Loucy (cell line): Measurements from ENCODE around the gene CLSTN2.

Source experiments
- EZH2phosphoT487 ChIP-seq: fragments of 200-600 bp; IDR thresholded peaks from 2 replicates; pipeline ENCODE4 v1.6.1; 2018; ENCODE audit warnings: antibody characterized with exemption, mild to moderate bottlenecking, moderate library complexity, borderline replicate concordance
- TF ChIP-seq, protein P1 (sequence below): fragments of 200-600 bp; sonication (generic); conservative IDR thresholded peaks from 2 replicates; pipeline ENCODE4 v1.5.1; 2014; ENCODE audit warnings: mild to moderate bottlenecking, antibody characterized with exemption, low read length

DNA sequence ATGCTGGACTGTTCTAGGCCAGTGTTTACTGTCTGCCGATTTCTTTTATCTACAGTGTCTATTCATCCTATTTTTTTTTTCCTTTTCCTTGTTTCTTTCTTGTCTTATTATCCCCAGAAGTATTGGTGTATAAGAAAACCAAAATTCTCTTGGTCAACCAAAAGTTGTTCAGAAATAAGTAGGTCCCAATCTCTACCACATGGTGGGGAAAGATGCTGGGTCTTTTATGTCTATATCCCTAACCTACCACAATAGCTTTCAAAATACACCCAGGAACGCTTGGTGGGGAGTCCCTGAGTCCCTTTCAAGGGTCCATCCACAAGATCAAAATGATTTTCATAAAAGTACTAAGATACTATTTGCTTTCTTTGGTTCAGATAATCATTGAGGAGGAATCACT, 225.6 kb downstream of the CLSTN2 start:
- TF ChIP-seq EZH2phosphoT487: no peak
- TF ChIP-seq, protein P1, sequence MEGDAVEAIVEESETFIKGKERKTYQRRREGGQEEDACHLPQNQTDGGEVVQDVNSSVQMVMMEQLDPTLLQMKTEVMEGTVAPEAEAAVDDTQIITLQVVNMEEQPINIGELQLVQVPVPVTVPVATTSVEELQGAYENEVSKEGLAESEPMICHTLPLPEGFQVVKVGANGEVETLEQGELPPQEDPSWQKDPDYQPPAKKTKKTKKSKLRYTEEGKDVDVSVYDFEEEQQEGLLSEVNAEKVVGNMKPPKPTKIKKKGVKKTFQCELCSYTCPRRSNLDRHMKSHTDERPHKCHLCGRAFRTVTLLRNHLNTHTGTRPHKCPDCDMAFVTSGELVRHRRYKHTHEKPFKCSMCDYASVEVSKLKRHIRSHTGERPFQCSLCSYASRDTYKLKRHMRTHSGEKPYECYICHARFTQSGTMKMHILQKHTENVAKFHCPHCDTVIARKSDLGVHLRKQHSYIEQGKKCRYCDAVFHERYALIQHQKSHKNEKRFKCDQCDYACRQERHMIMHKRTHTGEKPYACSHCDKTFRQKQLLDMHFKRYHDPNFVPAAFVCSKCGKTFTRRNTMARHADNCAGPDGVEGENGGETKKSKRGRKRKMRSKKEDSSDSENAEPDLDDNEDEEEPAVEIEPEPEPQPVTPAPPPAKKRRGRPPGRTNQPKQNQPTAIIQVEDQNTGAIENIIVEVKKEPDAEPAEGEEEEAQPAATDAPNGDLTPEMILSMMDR: no peak
